Measurements from ENCODE around the gene SCT. TPM values are rescaled to one million over a fixed set of nuclear protein-coding genes. Genes with fewer than 3 reads are reported as not detected.

Gene SCT
- polyA plus RNA-seq, 3 donors: not detected

DNA sequence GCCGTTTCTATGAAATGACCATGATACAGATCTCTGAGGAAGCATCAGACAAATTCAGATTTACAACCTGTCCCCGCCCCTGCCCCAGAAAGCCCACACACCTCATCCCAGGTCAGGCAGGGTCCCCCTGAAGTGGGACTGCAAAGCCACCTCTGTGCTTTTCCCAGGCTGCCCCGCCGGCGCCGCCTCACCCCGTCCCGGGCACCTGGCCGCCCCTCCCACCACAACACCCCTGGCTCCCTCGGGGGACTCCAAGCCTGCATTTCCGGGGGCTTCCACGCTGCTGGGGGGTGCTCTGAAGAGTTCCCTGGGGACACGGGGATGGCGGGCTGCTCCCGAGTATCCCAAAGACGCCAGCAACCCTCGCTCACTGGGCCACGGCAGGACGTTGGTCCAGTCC, 33.3 kb upstream of the SCT start:
- intact Hi-C loops (cut with micrococcal nuclease): loop anchor here in 1 of 2 donors (5.0 kb wide), 1 partner anchor 62 kb away; no protein-coding TSS in a partner anchor
- Histone ChIP-seq H3K9ac (ENCODE audit: insufficient read depth, low read length, poor library complexity, severe bottlenecking) (no peak overlapping the region), H3K79me2 (ENCODE audit: insufficient read depth, low read length) (no peaks in the 10 kb centered on the region), H3K4me1 (ENCODE audit: control insufficient read depth in 1 of 2, insufficient read depth in 2 of 2, low read length in 2 of 2) (no peaks in the 10 kb centered on the region), H3K9me3 (replicated peaks in 1 of 2; ENCODE audit: control insufficient read depth in 1 of 2, insufficient read depth in 1 of 2, low read length in 2 of 2) (no peaks in the 10 kb centered on the region), H4K20me1 (ENCODE audit: insufficient read depth, low read length) (peaks cover 16% of the 10 kb centered on the region), H3K27ac (ENCODE audit: low read depth in 1 of 2, low read length in 2 of 2) (no peak overlapping the region), H3K4me3 (replicated peaks in 1 of 3; ENCODE audit: low read depth in 2 of 3, low read length in 3 of 3) (no peak overlapping the region), H3K36me3 (replicated peaks in 1 of 2; ENCODE audit: control insufficient read depth in 1 of 2, insufficient read depth in 2 of 2, low read length in 2 of 2) (peaks cover 52 to 71% of the 10 kb centered on the region in 2 donors), H3K27me3 (ENCODE audit: control insufficient read depth in 2 of 2, insufficient read depth in 2 of 2, low read length in 2 of 2) (no peaks in the 10 kb centered on the region), H3K4me2 (replicated peaks; ENCODE audit: extremely low read depth, low read length, poor library complexity, severe bottlenecking) (no peak overlapping the region), H2AFZ (ENCODE audit: insufficient read depth, low read depth, low read length, poor library complexity, severe bottlenecking) (no peak overlapping the region)
- Mint-ChIP-seq H3K4me3 (no peak overlapping the region), H3K27ac (no peak overlapping the region), H3K9me3 (peaks cover 0 to 2% (median 0%) of the 10 kb centered on the region in 7 donors), H3K36me3 (peaks cover 42 to 82% of the 10 kb centered on the region in 2 donors), H3K27me3 (ENCODE audit: low read depth in 3 of 3) (peaks cover 2 to 5% (median 3%) of the 10 kb centered on the region in 3 donors), H3K4me1 (no peaks in the 10 kb centered on the region)
- 99% methylated on average over 15 of the region's 19 CpGs for WGBS (ENCODE audit: insufficient coverage)
- TF ChIP-seq, protein P1, sequence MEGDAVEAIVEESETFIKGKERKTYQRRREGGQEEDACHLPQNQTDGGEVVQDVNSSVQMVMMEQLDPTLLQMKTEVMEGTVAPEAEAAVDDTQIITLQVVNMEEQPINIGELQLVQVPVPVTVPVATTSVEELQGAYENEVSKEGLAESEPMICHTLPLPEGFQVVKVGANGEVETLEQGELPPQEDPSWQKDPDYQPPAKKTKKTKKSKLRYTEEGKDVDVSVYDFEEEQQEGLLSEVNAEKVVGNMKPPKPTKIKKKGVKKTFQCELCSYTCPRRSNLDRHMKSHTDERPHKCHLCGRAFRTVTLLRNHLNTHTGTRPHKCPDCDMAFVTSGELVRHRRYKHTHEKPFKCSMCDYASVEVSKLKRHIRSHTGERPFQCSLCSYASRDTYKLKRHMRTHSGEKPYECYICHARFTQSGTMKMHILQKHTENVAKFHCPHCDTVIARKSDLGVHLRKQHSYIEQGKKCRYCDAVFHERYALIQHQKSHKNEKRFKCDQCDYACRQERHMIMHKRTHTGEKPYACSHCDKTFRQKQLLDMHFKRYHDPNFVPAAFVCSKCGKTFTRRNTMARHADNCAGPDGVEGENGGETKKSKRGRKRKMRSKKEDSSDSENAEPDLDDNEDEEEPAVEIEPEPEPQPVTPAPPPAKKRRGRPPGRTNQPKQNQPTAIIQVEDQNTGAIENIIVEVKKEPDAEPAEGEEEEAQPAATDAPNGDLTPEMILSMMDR (IDR thresholded peaks at IDR 0.05): no peak
- no peak for DNase-seq

DNA sequence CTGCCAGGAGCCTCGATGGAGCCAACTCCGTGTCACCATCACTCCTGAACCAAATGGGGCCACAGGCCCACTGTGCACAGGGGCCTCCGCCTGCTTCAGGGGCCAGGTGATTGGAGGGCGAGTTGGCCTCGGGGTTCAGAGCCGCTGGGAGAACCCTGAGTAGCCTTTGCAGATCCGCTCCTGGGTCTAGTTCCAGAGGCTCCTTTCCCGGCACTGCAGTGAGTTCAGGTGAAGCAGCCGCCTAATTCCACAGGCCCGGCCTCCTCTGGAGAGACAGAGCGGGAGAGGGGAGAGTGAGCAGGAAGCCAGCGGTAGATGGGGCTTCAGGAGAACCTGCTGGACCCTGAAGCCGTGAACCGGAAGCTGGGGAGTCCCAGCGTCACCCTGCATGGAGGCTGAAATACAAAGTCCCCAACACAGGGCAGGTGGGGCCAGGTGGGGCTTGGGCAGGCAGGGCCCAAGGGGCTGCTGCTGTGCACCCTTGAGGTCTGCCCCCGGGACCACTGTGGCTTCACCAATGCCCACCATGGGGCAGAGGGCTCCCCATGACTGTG, 32.6 kb upstream of the SCT start:
- no peak overlapping the region for H2AFZ ChIP-seq (ENCODE audit: insufficient read depth, low read depth, low read length, poor library complexity, severe bottlenecking)

More for the DNA sequence above, 32.6 kb upstream of the SCT start:
- Histone ChIP-seq H3K27ac (ENCODE audit: low read depth in 1 of 2, low read length in 2 of 2) (no peak overlapping the region), H3K79me2 (ENCODE audit: insufficient read depth, low read length) (no peaks in the 10 kb centered on the region), H4K20me1 (ENCODE audit: insufficient read depth, low read length) (peaks cover 16% of the 10 kb centered on the region), H3K4me3 (replicated peaks in 1 of 3; ENCODE audit: low read depth in 2 of 3, low read length in 3 of 3) (no peak overlapping the region), H3K4me2 (replicated peaks; ENCODE audit: extremely low read depth, low read length, poor library complexity, severe bottlenecking) (no peak overlapping the region), H3K36me3 (replicated peaks in 1 of 2; ENCODE audit: control insufficient read depth in 1 of 2, insufficient read depth in 2 of 2, low read length in 2 of 2) (peaks cover 49 to 66% of the 10 kb centered on the region in 2 donors), H3K4me1 (ENCODE audit: control insufficient read depth in 1 of 2, insufficient read depth in 2 of 2, low read length in 2 of 2) (no peaks in the 10 kb centered on the region), H3K9me3 (replicated peaks in 1 of 2; ENCODE audit: control insufficient read depth in 1 of 2, insufficient read depth in 1 of 2, low read length in 2 of 2) (no peaks in the 10 kb centered on the region), H3K27me3 (ENCODE audit: control insufficient read depth in 2 of 2, insufficient read depth in 2 of 2, low read length in 2 of 2) (no peaks in the 10 kb centered on the region), H3K9ac (ENCODE audit: insufficient read depth, low read length, poor library complexity, severe bottlenecking) (no peak overlapping the region)
- Mint-ChIP-seq H3K27ac (no peak overlapping the region), H3K4me1 (no peaks in the 10 kb centered on the region), H3K4me3 (no peak overlapping the region), H3K36me3 (peaks cover 43 to 87% of the 10 kb centered on the region in 2 donors), H3K27me3 (ENCODE audit: low read depth in 3 of 3) (peaks cover 2 to 5% (median 3%) of the 10 kb centered on the region in 3 donors), H3K9me3 (no peaks in the 10 kb centered on the region)
- intact Hi-C loops (cut with micrococcal nuclease): loop anchor here in 1 of 2 donors (5.0 kb wide), 1 partner anchor 63 kb away; no protein-coding TSS in a partner anchor
- TF ChIP-seq, protein P1 (IDR thresholded peaks at IDR 0.05): no peak
- DNase-seq: no peak
- WGBS (ENCODE audit: insufficient coverage): 96% methylated on average over 15 of the region's 16 CpGs
